GM18907 (cell line): ENCODE data around the gene SGPL1.
"Not testable (repeated sequence)": the region's sequence is repeated elsewhere in the genome, so short reads cannot be mapped to it uniquely, and the experiment has no call there.

Experiments
- ATAC-seq: cut with Tn5 transposase; IDR thresholded peaks from one replicate; pipeline ENCODE4 v1.9.1; 2021; ENCODE audit warnings: mild to moderate bottlenecking, moderate library complexity; ENCODE audit not compliant: unreplicated experiment

SGPL1 gene

DNA sequence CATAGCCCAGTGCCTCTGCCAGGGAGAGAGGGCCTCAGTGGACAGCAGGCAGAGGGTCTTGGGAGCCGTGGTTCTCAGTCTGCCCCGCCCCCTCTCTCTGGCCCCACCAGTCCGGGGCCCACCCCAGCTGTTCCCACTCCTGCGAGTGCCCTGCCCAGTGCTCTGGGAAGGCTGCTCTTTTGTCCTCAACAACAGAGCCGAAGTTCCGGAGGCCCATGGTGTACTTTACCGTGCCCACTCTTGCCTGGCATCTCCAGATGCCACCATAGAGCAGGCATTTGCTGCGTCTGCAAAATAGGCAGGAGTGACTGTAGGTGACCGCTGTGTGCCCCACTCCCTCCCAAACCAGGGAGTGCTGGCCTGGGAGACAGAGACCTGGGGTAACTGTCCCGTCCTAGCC, 101.9 kb downstream of the SGPL1 start:
- ATAC-seq, result no peak

DNA sequence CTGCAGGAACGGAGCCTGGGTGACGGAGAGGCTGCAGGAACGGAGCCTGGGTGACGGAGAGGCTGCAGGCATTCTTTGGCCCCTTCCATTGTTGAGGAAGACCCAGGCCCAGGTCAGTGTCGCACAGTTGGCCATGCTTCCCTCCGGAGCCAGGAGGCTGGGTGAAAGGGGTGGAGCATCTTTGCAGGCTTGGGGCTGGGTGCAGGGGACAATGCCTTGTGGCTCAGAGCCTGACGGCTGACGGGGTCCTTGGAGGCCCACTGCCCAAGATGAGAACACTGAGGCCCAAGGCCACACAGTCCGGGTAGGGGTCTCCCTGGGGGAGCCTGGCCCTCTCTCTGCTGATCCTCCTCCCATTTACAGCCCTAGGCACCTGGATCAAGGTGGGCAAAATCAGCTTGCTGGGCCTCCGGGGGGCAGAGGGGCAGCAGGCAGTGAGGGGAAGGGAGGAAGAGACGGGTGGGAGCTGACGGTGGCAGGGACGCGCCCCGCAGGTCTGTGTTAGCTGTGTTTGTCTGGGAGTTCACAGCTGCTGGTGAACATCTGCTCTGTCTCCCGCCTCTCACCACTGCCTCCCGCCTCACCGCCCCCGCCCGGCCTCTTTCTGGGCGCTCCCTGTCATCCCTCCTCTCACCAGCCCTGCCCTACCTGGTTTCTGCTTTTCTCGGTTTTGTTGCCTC, 103.2 kb downstream of the SGPL1 start:
- ATAC-seq, result no peak

DNA sequence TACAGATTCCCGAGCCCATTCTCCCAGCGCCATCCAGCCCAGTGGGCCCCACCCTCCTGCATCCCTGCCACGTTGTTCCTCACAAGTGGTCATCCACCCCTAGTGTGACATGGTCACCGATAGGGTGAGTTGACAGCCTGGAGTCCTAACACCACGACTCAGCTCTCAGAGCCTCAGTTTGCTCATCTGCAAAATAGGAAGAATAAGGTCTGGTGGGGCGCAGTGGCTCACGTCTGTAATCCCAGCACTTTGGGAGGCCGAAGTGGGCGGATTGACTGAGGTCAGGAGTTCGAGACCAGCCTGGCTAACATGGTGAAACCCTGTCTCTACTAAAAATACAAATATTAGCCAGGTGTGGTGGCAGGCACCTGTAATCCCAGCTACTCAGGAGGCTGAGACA, 104.2 kb downstream of the SGPL1 start:
- not testable (repeated sequence) for ATAC-seq

DNA sequence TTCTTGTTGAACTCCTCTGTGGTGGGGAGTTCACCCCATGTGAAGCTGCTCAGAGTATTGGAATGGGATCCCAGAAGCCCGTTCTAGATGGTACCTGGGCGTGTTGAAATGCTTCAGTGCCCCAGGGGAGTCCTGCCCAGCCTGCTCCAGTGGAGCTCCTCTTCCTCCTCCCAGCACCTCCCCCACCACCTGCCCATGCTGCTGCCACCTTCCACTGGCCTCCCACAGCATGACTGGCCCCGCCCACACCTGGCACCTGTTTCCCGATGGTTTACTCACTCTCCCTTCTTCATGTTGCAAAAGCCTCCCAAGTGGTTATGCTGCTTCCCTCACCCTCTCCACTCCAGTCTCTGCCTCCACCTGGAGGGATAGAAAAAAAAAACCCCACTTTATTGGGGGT, 104.8 kb downstream of the SGPL1 start:
- no peak for ATAC-seq

DNA sequence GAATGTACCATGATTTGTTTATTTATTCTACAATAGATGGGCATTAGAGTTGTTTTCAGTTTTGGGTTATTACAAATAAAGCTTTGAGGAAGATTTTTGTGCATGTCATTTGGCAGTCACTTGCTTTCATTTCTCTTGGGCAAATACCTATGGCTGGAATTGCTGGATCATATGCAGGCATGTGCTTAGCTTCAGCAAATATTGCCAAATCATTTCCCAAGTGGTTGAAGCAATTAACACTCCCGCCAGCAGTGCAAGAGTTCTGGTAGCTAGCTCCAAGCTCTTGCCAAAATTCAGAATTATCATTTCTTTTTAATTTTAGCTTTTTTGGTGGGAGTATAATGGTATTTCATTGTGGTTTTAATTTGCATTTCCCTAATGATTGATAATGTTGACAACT, 105.5 kb downstream of the SGPL1 start:
- no peak for ATAC-seq

DNA sequence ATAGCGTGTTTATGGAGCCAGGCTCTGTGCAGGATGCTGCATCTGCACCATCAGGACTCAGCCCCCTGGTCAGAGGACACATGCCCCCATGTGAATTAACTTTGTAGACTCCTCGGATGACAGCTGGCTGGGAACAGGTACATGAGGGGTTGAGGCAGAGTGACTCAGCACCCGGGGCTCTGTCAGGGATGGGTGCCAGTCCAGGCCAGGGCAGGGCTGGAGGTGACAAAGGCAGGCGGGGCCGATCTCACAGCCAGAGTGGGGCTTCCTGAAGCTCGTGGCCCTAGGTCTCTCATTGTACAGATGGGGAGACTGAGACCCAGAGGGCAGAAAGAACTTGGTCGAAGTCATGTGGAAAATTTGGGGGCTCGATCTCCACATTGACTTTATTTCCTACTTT, 107.9 kb downstream of the SGPL1 start:
- ATAC-seq, result no peak

DNA sequence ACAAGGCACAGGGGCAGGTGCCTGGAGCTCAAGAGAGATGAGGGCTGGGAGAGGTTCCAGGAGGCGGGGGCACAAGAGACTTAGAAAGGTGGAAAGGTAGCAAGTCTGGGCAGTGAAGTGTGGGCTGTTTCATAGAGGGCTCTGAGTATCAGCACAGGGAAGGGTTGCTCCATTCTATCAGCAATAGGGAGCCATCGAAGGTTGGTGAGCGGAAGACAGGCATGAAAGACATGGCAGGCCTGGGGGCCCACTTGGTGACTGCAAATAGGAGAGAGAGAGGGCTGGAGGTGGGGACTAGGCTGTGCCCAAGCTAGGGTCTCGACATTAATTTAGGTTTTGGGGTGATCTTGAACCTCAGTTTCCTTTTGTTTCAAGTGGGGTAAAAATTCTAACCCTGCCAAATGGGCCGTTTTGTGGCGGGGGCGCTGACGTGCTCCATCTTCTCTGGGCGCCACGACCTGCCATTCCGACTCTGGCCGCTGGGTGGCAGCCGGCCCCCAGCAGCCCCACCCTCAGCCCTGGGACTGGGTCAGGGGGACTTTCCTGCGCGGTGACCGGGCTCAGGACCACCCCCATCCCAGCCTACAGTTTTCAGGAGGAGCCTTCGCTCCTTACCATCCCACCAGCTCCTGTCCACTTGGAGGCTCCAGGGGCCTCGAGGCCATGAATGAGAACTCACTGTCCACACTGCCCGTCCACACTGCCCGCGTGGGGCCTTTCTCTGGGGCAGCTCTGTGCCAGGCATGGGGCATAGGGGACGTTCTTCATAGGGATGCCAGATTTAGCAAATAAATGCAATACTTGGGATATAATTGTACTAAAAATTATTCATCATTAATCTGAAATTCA, 109.9 kb downstream of the SGPL1 start:
- no peak for ATAC-seq

DNA sequence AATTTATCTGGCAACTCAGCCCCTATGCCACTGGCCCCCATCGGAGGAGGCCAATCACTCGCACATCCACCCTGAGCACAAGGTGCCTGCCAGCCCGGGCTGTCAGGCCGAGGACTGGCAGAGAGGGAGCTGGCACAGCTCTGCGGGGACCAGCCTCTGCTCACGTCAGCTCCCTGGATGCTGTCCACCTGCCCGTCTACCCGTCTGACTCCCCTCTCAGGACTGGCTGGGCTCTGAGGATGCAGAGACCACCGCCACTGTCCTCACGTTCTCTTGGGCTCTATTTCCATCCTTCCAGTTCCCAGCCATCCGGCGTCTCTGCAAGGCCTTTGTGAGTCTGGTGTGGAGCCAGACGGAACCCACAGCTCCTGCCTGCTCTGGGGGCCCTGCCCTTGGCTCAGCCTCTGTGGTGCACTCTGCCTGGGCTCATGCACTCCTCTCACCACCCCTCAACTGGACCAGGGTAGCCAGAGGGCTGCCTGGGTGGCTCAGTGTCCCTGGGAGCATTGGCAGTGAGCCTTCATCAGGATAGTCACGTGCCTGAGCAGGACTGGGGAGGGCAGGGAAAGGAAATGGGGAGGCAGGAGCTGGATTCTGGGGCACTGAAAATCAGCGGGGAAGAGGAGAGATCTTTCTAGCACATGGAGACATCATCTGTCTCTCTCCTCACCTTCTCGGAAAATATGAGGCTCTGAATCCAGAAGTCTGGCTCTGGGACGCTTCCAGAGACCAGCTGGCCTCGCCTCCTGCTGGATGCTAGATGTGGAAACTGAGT, 110.7 kb downstream of the SGPL1 start:
- ATAC-seq, result no peak

DNA sequence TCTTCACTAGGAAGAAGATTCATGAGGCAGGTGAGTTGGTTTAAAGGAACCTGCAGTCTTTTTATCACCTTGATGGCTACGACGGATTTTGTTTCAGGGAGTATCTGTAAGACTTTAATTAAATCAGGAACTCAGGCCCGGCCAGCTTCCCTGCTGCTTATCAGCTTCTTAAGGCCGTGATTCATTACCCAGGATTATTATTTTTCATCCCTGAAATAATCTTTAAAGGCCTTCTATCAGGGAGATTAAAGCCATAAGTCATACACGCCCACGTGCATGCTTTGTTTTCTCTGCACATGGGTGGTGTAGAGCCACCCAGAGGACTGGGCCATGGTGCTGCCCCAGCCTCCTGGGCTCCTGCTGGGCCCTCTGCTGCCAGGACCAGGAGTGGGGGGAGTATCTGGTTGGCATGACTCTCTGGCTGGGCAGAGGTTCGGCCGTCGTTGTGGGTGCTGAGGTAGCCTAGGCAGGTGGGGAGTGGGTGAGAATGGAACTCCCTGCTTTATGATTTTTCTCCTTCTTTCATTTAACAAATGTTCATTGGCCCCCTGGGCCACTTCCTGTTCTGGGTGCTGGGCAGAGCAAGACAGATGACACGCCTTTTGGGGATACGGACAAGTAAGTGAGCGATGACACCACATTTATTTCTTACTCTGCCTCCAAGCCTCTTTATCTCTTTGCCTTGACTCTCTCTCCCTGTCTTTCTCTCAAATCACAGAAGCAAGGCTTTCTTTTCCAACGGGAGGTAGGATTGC, 111.6 kb downstream of the SGPL1 start:
- no peak for ATAC-seq

DNA sequence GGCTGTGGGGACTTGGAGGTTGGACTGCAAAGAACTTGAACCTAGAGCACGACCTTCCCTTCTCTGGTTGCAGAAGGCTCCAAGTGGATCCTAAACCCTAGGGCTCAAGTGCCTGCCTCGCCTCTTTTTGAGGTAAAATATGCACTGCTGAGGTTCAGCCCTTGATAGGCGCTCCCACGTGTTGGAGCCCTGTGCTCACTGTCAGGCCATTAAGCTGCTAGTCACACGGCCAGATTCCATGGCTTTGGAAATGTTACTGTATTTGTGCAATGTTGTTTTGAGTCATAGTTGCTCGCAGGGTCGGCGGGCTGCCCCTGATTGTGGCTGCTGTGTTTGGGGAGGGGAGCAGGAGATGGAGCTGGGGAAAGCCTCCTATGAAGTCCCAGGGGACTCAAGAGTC, 112.4 kb downstream of the SGPL1 start:
- no peak for ATAC-seq

DNA sequence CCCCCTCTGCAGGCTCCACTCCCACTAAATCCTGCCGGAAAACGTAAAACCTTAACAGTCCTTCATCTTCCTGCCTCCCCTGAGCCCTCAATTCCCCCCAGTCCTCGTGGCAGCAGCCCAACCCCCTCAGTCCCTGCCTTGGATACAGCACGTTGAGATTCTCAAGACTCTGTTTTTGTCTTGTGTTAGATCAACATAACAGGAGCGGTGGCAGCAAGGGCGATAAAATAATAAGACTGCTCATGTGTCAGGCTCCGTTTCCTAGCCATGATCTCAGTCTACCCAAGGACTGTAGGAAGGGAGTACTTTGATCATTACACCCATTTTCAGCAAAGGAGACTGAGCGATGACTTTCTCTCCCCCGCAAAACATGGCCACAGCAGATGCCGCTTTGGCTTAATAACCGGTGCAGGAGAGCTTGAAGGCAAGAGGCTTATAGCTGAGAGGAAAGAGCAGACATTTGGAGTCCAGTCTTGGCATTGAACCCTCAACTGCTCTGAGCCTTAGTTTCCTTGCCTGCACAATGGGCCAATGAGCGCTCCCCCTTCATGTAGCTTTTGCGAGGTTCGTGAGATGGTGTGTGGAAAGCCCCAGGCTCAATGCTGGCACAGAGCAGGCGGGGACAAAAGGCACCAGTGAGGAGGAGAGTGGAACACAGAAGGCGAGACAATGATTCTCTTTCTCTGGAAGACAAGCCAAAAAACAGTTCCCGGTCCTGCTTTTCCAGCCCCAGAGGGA, 114.7 kb downstream of the SGPL1 start:
- no peak for ATAC-seq
